GM06990 (cell line): Measurements from ENCODE around the gene CCDC117.

Source experiments
- DNase-seq: peaks from one replicate; pipeline ENCODE4 v3.0.0-alpha.2; 2011; ENCODE audit not compliant: insufficient read length; ENCODE audit errors: extremely low read depth
- H3K27me3 ChIP-seq: replicated peaks from 2 replicates; pipeline ENCODE4 v1.6.0; 2011; ENCODE audit warnings: low read length; ENCODE audit not compliant: control insufficient read depth, insufficient read depth
- H3K36me3 ChIP-seq: 2 replicates; pipeline ENCODE4 v1.5.1; 2011; ENCODE audit warnings: low read length; ENCODE audit not compliant: control insufficient read depth, insufficient read depth
- H3K4me3 ChIP-seq: replicated peaks from 2 replicates; pipeline ENCODE4 v1.5.1; 2011; ENCODE audit warnings: low read depth, mild to moderate bottlenecking, control low read depth, low read length
- CTCF ChIP-seq: IDR thresholded peaks from 2 replicates; pipeline ENCODE4 v1.5.1; 2011; ENCODE audit warnings: low read length, control low read depth, mild to moderate bottlenecking, inconsistent platforms; ENCODE audit not compliant: insufficient read depth, poor library complexity, severe bottlenecking

The CCDC117 gene

GRCh38 chr22:28772633-28773460, at the start of gene CCDC117:
CCDC117 (plus strand) TSS chr22:28772695; CDS start chr22:28772850, 155 bp downstream.
- H3K36me3 ChIP-seq: peaks cover 4% of the 10 kb centered on the region
- H3K4me3 ChIP-seq: peak within 1 kb of the TSS; percentile 84
- DNase-seq: peak; percentile 90
- no peaks in the 10 kb centered on the region for H3K27me3 ChIP-seq
- TF ChIP-seq CTCF: no peak

- no peak overlapping the region for H3K4me3 ChIP-seq
- TF ChIP-seq CTCF: no peak
- no peaks in the 10 kb centered on the region for H3K27me3 ChIP-seq
- peaks cover 2% of the 10 kb centered on the region; the same call in 1 of the 2 replicates for H3K36me3 ChIP-seq
- DNase-seq: no peak
These were observed 44.5 kb upstream of the CCDC117 start for GRCh38 chr22:28728002-28728401.

GRCh38 chr22:28728621-28729313, 43.7 kb upstream of the CCDC117 start:
- Histone ChIP-seq H3K27me3 (no peaks in the 10 kb centered on the region), H3K4me3 (no peak overlapping the region), H3K36me3 (peaks cover 5% of the 10 kb centered on the region)
- no peak for DNase-seq
- no peak for TF ChIP-seq CTCF

GRCh38 chr22:28730179-28730578, 42.3 kb upstream of the CCDC117 start:
- no peak for DNase-seq
- Histone ChIP-seq H3K36me3 (peaks cover 8% of the 10 kb centered on the region), H3K4me3 (no peak overlapping the region), H3K27me3 (no peaks in the 10 kb centered on the region)
- TF ChIP-seq CTCF: no peak

- Histone ChIP-seq H3K4me3 (no peak overlapping the region), H3K27me3 (no peaks in the 10 kb centered on the region), H3K36me3 (peaks cover 5% of the 10 kb centered on the region)
- TF ChIP-seq CTCF: no peak
- DNase-seq: no peak
These were observed 38.1 kb upstream of the CCDC117 start for GRCh38 chr22:28734393-28734792.
